GM08714 (cell line): ENCODE data around the gene ESM1.

Experiments
- H3K4me3 ChIP-seq: fragments of 200-500 bp; sonication (Bioruptor generic); 2 replicates; pipeline ENCODE4 v1.5.1; 2014; ENCODE audit warnings: mild to moderate bottlenecking, low read length, inconsistent platforms
- ZNF274 ChIP-seq: IDR thresholded peaks from 2 replicates; pipeline ENCODE4 v1.6.1; 2012; ENCODE audit warnings: mild to moderate bottlenecking, low read depth, low read length

The ESM1 gene

GRCh38 chr5:54947187-54947586 is 38.2 kb downstream of the ESM1 start:
- H3K4me3 ChIP-seq = no peak overlapping the region
- TF ChIP-seq ZNF274 = no peak

- TF ChIP-seq ZNF274 = no peak
- no peak overlapping the region for H3K4me3 ChIP-seq
Observed at GRCh38 chr5:54946306-54946819, 39.0 kb downstream of the ESM1 start.

GRCh38 chr5:54944364-54944763 is 41.0 kb downstream of the ESM1 start:
- TF ChIP-seq ZNF274 = no peak
- H3K4me3 ChIP-seq = no peak overlapping the region

- no peak for TF ChIP-seq ZNF274
- no peak overlapping the region for H3K4me3 ChIP-seq
Observed at GRCh38 chr5:54942064-54942778, 43.2 kb downstream of the ESM1 start.

- no peak overlapping the region for H3K4me3 ChIP-seq
- no peak for TF ChIP-seq ZNF274
Observed at GRCh38 chr5:54936201-54936600, 49.2 kb downstream of the ESM1 start.

- TF ChIP-seq ZNF274 = no peak
- no peak overlapping the region for H3K4me3 ChIP-seq
Observed at GRCh38 chr5:54932789-54933188, 52.6 kb downstream of the ESM1 start.

GRCh38 chr5:54930736-54931135 is 54.7 kb downstream of the ESM1 start:
- H3K4me3 ChIP-seq = no peak overlapping the region
- no peak for TF ChIP-seq ZNF274
